ENCODE results near the gene HTT.

HTT gene

DNA sequence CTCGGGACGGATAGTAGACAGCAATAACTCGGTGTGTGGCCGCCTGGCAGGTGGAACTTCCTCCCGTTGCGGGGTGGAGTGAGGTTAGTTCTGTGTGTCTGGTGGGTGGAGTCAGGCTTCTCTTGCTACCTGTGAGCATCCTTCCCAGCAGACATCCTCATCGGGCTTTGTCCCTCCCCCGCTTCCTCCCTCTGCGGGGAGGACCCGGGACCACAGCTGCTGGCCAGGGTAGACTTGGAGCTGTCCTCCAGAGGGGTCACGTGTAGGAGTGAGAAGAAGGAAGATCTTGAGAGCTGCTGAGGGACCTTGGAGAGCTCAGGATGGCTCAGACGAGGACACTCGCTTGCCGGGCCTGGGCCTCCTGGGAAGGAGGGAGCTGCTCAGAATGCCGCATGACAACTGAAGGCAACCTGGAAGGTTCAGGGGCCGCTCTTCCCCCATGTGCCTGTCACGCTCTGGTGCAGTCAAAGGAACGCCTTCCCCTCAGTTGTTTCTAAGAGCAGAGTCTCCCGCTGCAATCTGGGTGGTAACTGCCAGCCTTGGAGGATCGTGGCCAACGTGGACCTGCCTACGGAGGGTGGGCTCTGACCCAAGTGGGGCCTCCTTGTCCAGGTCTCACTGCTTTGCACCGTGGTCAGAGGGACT is 168.8 kb downstream of the HTT start:
- TF ChIP-seq, protein P1, sequence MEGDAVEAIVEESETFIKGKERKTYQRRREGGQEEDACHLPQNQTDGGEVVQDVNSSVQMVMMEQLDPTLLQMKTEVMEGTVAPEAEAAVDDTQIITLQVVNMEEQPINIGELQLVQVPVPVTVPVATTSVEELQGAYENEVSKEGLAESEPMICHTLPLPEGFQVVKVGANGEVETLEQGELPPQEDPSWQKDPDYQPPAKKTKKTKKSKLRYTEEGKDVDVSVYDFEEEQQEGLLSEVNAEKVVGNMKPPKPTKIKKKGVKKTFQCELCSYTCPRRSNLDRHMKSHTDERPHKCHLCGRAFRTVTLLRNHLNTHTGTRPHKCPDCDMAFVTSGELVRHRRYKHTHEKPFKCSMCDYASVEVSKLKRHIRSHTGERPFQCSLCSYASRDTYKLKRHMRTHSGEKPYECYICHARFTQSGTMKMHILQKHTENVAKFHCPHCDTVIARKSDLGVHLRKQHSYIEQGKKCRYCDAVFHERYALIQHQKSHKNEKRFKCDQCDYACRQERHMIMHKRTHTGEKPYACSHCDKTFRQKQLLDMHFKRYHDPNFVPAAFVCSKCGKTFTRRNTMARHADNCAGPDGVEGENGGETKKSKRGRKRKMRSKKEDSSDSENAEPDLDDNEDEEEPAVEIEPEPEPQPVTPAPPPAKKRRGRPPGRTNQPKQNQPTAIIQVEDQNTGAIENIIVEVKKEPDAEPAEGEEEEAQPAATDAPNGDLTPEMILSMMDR (conservative IDR thresholded peaks at IDR 0.05): no peak
- no peak overlapping the region for H3K27ac ChIP-seq

DNA sequence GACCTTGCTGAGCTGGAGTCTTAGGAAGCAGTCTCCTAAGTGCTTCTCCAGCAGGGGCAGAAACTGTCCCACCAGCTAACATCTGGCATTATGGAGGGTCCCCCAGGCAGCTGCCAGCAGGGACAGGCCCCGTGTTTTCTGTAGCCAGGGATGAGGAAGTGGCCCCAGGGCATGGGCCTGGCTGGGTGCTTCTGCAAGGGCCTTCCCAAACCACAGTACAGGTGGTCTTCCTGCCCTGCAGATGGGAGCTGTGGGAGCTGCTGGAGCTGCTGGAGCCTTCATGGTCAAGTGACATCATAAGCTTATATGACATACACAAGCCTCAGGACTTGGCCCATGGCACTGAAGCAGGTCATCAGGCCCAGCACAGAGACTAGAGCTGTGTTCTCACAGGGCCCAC is 169.5 kb downstream of the HTT start:
- no peak overlapping the region for H3K27ac ChIP-seq
- TF ChIP-seq, protein P1 (conservative IDR thresholded peaks at IDR 0.05): no peak

GRCh38 chr4:3244747-3245146 is 170.3 kb downstream of the HTT start:
- TF ChIP-seq, protein P1 (conservative IDR thresholded peaks at IDR 0.05): no peak
- H3K27ac ChIP-seq: no peak overlapping the region

GRCh38 chr4:3245676-3246075 is 171.2 kb downstream of the HTT start:
- TF ChIP-seq, protein P1 (conservative IDR thresholded peaks at IDR 0.05): no peak
- H3K27ac ChIP-seq: no peak overlapping the region

DNA sequence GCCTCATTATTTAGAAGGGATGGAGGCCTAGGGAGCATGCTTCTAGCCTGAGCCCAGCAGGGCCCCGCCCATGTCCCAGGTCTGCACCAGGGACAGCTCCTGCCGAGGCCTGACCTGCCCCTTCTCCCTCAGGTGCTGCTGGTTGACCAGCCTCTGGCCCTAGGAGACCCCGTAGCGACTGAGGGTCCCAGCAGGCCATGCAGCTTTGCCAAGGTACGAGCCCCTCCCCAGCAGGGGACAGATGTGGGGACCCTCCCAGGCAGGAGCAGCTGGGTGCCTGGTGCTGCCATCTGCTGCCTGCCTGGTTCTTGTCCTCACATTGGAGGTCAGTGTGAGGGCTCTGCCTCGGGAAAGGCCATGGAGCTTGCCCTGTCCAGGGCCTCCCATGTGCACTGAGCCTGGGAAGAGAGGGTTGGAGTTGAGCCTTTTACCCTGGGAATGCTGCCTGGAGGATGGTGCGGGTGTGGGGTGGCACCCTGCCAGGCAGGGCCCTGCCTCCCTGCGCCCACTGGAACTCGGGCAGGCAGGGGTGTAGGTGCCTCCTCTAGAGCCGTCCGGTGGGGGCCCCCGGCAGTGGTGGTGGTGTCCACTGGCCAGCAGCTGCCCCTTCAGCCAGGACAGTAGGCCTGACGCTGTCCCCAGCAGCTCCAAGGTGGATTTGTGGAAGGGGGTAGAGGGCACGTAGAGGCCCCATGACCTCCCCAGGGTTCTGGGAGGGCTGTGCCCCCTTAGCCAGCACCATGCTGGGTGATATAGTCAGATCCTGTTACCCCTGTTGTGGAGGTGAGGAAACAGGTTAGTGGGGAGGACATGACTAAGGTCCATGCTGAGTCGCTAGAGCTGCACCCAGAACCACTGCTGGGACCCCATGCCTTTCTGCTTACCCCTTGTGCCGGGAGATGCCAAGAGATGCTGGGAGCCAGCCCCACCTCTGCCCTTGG is 172.2 kb downstream of the HTT start:
- H3K27ac ChIP-seq: no peak overlapping the region
- TF ChIP-seq, protein P1 (conservative IDR thresholded peaks at IDR 0.05): 0 out of 2 replicates have a peak, but pooled peaks have one; percentile 11

DNA sequence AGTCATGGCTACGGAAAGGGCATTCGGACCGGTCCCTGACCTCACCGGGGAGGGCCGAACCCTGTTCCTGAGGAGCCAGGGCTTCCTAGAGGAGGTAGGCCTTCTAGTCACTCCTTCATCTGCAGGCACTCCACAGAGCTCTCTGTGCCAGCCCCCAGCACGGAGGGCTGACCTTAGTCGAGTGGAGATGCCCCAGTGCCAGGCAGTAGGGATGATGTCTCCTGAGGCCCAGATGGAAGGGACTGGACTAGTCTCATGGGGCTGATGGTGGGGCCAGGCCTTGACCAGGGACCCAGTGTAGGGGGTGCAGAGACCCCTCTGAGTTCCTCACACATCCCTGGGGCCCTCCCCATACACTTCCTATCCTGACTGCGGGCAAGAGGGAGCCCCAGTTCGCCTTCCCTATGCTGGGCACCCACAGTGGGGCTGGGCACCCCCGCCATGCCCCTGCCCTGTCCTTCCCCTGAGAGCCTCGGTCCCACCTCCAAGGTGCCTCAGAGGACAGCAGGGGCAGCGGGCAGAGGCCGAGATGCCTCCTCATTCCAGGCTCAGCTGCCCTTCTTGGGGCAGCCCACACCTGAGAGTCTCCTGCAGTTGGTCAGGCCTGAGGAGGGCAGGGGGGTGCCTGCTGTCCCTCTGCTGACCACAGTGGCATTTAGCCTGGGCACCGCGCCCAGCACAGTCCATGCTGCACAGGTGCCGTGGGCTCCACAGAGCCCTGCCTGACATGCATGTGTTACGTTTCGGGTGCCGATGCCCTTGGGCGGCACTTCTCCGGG is 173.1 kb downstream of the HTT start:
- no peak overlapping the region for H3K27ac ChIP-seq
- TF ChIP-seq, protein P1 (conservative IDR thresholded peaks at IDR 0.05): no peak

GRCh38 chr4:3248178-3248480 is 173.6 kb downstream of the HTT start:
- no peak overlapping the region for H3K27ac ChIP-seq
- TF ChIP-seq, protein P1 (conservative IDR thresholded peaks at IDR 0.05): no peak
